ENCODE results near the gene SRPK2.

- TF ChIP-seq CTCF (IDR thresholded peaks at IDR 0.05) (no peak), EZH2 (IDR thresholded peaks at IDR 0.05) (no peak)
These were observed 11.7 kb downstream of the SRPK2 start for GRCh38 chr7:105376908-105377533.

Data from neural progenitor cell (in vitro differentiated cells).